ENCODE measurements around the gene MYO1E.
A peak's percentile ranks its signal among the peaks of the same experiment; 100 is the strongest.
"Not testable (repeated sequence)": the region's sequence is repeated elsewhere in the genome, so short reads cannot be mapped to it uniquely, and the experiment has no call there.

Gene MYO1E

GRCh38 chr15:59387196-59387878 is 14.7 kb upstream of the MYO1E start:
- DNase-seq (ENCODE audit: low spot score) = not testable (repeated sequence)

GRCh38 chr15:59385171-59385570 is 12.5 kb upstream of the MYO1E start:
- DNase-seq (ENCODE audit: low spot score) = no peak

GRCh38 chr15:59384507-59384906 is 11.8 kb upstream of the MYO1E start:
- DNase-seq (ENCODE audit: low spot score) = no peak

GRCh38 chr15:59380902-59381610 is 8.4 kb upstream of the MYO1E start:
- no peak for DNase-seq (ENCODE audit: low spot score)

- no peak for DNase-seq (ENCODE audit: low spot score)
Measured at GRCh38 chr15:59379531-59379930, 6.9 kb upstream of the MYO1E start.

- no peak for DNase-seq (ENCODE audit: low spot score)
Measured at GRCh38 chr15:59378855-59379254, 6.2 kb upstream of the MYO1E start.

- no peak for DNase-seq (ENCODE audit: low spot score)
Measured at GRCh38 chr15:59377924-59378323, 5.3 kb upstream of the MYO1E start.

- DNase-seq (ENCODE audit: low spot score) = no peak
Measured at GRCh38 chr15:59376733-59377132, 4.1 kb upstream of the MYO1E start.

- DNase-seq (ENCODE audit: low spot score) = no peak
Measured at GRCh38 chr15:59373215-59373614, 544 bp upstream of the MYO1E start.

GRCh38 chr15:59371458-59372351 is 966 bp downstream of the MYO1E start:
- DNase-seq (ENCODE audit: low spot score) = peak; percentile 88

GRCh38 chr15:59369597-59369996 is 3.1 kb downstream of the MYO1E start:
- DNase-seq (ENCODE audit: low spot score) = no peak

GRCh38 chr15:59367022-59367451 is 5.6 kb downstream of the MYO1E start:
- DNase-seq (ENCODE audit: low spot score) = no peak

GRCh38 chr15:59366333-59367021 is 6.2 kb downstream of the MYO1E start:
- no peak for DNase-seq (ENCODE audit: low spot score)

- DNase-seq (ENCODE audit: low spot score) = no peak
Measured at GRCh38 chr15:59364248-59364647, 8.4 kb downstream of the MYO1E start.

GRCh38 chr15:59362331-59362730 is 10.3 kb downstream of the MYO1E start:
- DNase-seq (ENCODE audit: low spot score) = no peak

- DNase-seq (ENCODE audit: low spot score) = no peak
Measured at GRCh38 chr15:59360896-59361295, 11.8 kb downstream of the MYO1E start.

GRCh38 chr15:59360305-59360704 is 12.4 kb downstream of the MYO1E start:
- DNase-seq (ENCODE audit: low spot score) = no peak

- no peak for DNase-seq (ENCODE audit: low spot score)
Measured at GRCh38 chr15:59355730-59356129, 16.9 kb downstream of the MYO1E start.

- peak; percentile 45 for DNase-seq (ENCODE audit: low spot score)
Measured at GRCh38 chr15:59354417-59355031, 18.1 kb downstream of the MYO1E start.

- DNase-seq (ENCODE audit: low spot score) = peak; percentile 68
Measured at GRCh38 chr15:59353994-59354416, 18.7 kb downstream of the MYO1E start.

GRCh38 chr15:59352683-59353082 is 20.0 kb downstream of the MYO1E start:
- DNase-seq (ENCODE audit: low spot score) = no peak

GRCh38 chr15:59352189-59352588 is 20.5 kb downstream of the MYO1E start:
- DNase-seq (ENCODE audit: low spot score) = no peak
